ENCODE measurements around the gene MS4A18.

DNA sequence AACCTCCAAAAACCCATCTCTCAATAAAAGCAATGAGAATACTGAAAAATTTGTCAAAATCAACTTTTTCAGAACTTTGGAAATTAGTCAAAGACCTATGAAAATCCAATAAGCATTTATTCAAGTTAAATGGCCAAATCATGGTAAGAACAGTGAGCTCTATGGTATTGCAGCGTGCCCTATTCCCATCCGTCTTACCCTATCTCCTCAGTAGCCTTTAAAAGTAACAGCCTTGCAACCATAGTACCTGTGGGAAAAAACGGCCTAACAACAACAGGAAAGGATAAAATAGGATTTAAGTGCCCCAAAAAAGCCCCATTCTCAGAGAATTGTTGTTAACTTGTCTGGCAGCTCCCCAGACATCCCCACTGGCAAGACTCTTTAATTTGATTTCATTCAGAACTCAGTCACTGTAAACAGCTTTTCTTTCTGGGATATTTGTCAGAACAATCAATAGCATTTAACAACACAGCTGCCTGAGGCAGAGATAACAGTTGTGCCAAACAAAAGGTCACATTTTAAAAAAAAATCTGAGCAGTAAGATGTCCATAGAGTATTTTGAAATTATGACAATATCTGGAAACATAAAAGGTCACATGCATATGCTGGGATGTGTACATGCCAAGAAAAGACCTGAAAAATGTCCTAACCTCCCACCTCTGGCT is 43.9 kb upstream of the MS4A18 start:
- no peak for TF ChIP-seq POLR2A (IDR thresholded peaks at IDR 0.05; ENCODE audit: low read depth, low read length)
- TF ChIP-seq POLR2AphosphoS5 (IDR thresholded peaks at IDR 0.05; ENCODE audit: low read depth, low read length), result no peak
- TF ChIP-seq TAF1 (IDR thresholded peaks at IDR 0.05; ENCODE audit: borderline replicate concordance, low read depth, low read length), result no peak
